Fibroblast of lung (primary cell): ENCODE data around the gene TUBGCP5. TPM values are rescaled to one million over a fixed set of nuclear protein-coding genes. Genes with fewer than 3 reads are reported as not detected.

Source experiments
- DNase-seq, 2 donors: peaks; one replicate each; pipeline versions ENCODE4 v3.0.0 to v3.0.0-alpha.2; 2010; ENCODE audit warnings: low read depth in 2 of 2
- H2AFZ ChIP-seq: 2 replicates; pipeline ENCODE4 v1.5.1; 2012; ENCODE audit warnings: low read length, control low read depth, inconsistent platforms
- H3K27ac ChIP-seq: 2 replicates; pipeline ENCODE4 v1.5.1; 2011; ENCODE audit warnings: low read length, control low read depth; ENCODE audit not compliant: insufficient read depth
- H3K27me3 ChIP-seq: 2 replicates; pipeline ENCODE4 v1.5.1; 2011; ENCODE audit warnings: mild to moderate bottlenecking, low read length; ENCODE audit not compliant: control insufficient read depth, insufficient read depth
- H3K36me3 ChIP-seq: 2 replicates; pipeline ENCODE4 v1.5.1; 2011; ENCODE audit warnings: low read length; ENCODE audit not compliant: control insufficient read depth, insufficient read depth
- H3K4me1 ChIP-seq: 2 replicates; pipeline ENCODE4 v1.5.1; 2011; ENCODE audit warnings: low read length; ENCODE audit not compliant: control insufficient read depth, insufficient read depth; ENCODE audit errors: extremely low read depth
- H3K4me2 ChIP-seq: 2 replicates; pipeline ENCODE4 v1.5.1; 2011; ENCODE audit warnings: low read length, control low read depth; ENCODE audit not compliant: insufficient read depth; ENCODE audit errors: extremely low read depth
- H3K4me3 ChIP-seq, 4 experiments: fragments of 200-600 bp in 1 of 4; sonication (generic) in 1 of 4; replicated peaks in 1 of 4; 2 replicates each; pipeline ENCODE4 v1.5.1; 2011 to 2016; ENCODE audit warnings: low read length in 4 of 4, low read depth in 3 of 4, mild to moderate bottlenecking in 3 of 4, control low read depth in 2 of 4, inconsistent platforms in 1 of 4, mixed read lengths in 1 of 4; ENCODE audit not compliant: insufficient read depth in 1 of 4; ENCODE audit errors: control extremely low read depth in 1 of 4
- H3K79me2 ChIP-seq: 2 replicates; pipeline ENCODE4 v1.5.1; 2012; ENCODE audit warnings: mild to moderate bottlenecking, low read length, inconsistent platforms; ENCODE audit not compliant: control insufficient read depth, insufficient read depth
- H3K9ac ChIP-seq: 2 replicates; pipeline ENCODE4 v1.5.1; 2011; ENCODE audit warnings: mild to moderate bottlenecking, low read length, control low read depth; ENCODE audit not compliant: insufficient read depth
- H3K9me3 ChIP-seq: 2 replicates; pipeline ENCODE4 v1.5.1; 2012; ENCODE audit warnings: low read depth, low read length; ENCODE audit not compliant: control insufficient read depth, insufficient read depth
- H4K20me1 ChIP-seq: 2 replicates; pipeline ENCODE4 v1.5.1; 2011; ENCODE audit warnings: low read length; ENCODE audit not compliant: control insufficient read depth, insufficient read depth; ENCODE audit errors: extremely low read depth
- CTCF ChIP-seq, 2 donors: IDR thresholded peaks in 1 of 2; conservative IDR thresholded peaks in 1 of 2; 1 replicate in 1 of 2; 2 replicates in 1 of 2; pipeline ENCODE4 v1.5.1; 2011 to 2012; ENCODE audit warnings: low read length in 2 of 2, control low read depth in 1 of 2, inconsistent platforms in 1 of 2, low read depth in 1 of 2, mild to moderate bottlenecking in 1 of 2
- EZH2 ChIP-seq: IDR thresholded peaks from 2 replicates; pipeline ENCODE4 v1.5.1; 2012; ENCODE audit warnings: low read length, control low read depth, mild to moderate bottlenecking; ENCODE audit errors: missing control alignments
- polyA plus RNA-seq, 2 donors: library from polyadenylated mRNA; depleted of rRNA in 1 of 2; stranded (reverse) in 1 of 2; unstranded in 1 of 2; fragments of >200 nt; gene quantifications; 2 replicates each; pipeline ENCODE4 v1.2.1, GENCODE V29; 2011 to 2012; ENCODE audit warnings: missing spikeins in 1 of 2
- total RNA-seq: library from RNA; depleted of rRNA; stranded (reverse); fragments of >200 nt; gene quantifications from 2 replicates; pipeline ENCODE4 v1.2.1, GENCODE V29; 2014

Gene TUBGCP5
- total and polyA plus RNA-seq, 2 donors (not counting 1 experiment from before 2014, with no cell fraction given): 17.0 to 22.0 TPM

GRCh38 chr15:23002920-23003319 is 36.4 kb downstream of the TUBGCP5 start:
- Histone ChIP-seq H3K79me2 (no peaks in the 10 kb centered on the region), H3K36me3 (no peaks in the 10 kb centered on the region)
- no peak for TF ChIP-seq EZH2
- no peak for TF ChIP-seq CTCF (conservative IDR thresholded peaks at IDR 0.05 in 1 of 2, IDR thresholded peaks at IDR 0.05 in 1 of 2; ENCODE audit: low read depth in 1 of 2, low read length in 2 of 2)

GRCh38 chr15:22995795-22996194 is 43.6 kb downstream of the TUBGCP5 start:
- Histone ChIP-seq H3K4me3 (no peak overlapping the region), H3K27me3 (no peaks in the 10 kb centered on the region), H3K4me2 (no peak overlapping the region), H2AFZ (no peak overlapping the region), H3K36me3 (no peaks in the 10 kb centered on the region), H3K9me3 (no peaks in the 10 kb centered on the region), H3K4me1 (no peaks in the 10 kb centered on the region), H4K20me1 (no peaks in the 10 kb centered on the region), H3K79me2 (no peaks in the 10 kb centered on the region), H3K9ac (no peak overlapping the region), H3K27ac (no peak overlapping the region)
- peak in 1 of 2 donors; percentile 5 for DNase-seq
- TF ChIP-seq CTCF (conservative IDR thresholded peaks at IDR 0.05 in 1 of 2, IDR thresholded peaks at IDR 0.05 in 1 of 2; ENCODE audit: low read depth in 1 of 2, low read length in 2 of 2): no peak
- TF ChIP-seq EZH2: no peak

More at GRCh38 chr15:23002920-23003319, 36.4 kb downstream of the TUBGCP5 start:
- Histone ChIP-seq H3K4me2 (no peak overlapping the region), H3K9me3 (no peaks in the 10 kb centered on the region), H2AFZ (no peak overlapping the region), H3K9ac (no peak overlapping the region), H3K27ac (no peak overlapping the region), H3K4me3 (no peak overlapping the region), H3K4me1 (no peaks in the 10 kb centered on the region), H4K20me1 (no peaks in the 10 kb centered on the region), H3K27me3 (no peaks in the 10 kb centered on the region)
- DNase-seq: no peak

- Histone ChIP-seq H3K27me3 (no peaks in the 10 kb centered on the region), H3K4me2 (no peak overlapping the region), H3K4me1 (no peaks in the 10 kb centered on the region), H3K27ac (no peak overlapping the region), H3K9me3 (no peaks in the 10 kb centered on the region), H3K9ac (no peak overlapping the region), H3K79me2 (no peaks in the 10 kb centered on the region), H3K4me3 (no peak overlapping the region), H3K36me3 (no peaks in the 10 kb centered on the region), H4K20me1 (no peaks in the 10 kb centered on the region), H2AFZ (no peak overlapping the region)
- TF ChIP-seq EZH2 (no peak), CTCF (conservative IDR thresholded peaks at IDR 0.05 in 1 of 2, IDR thresholded peaks at IDR 0.05 in 1 of 2; ENCODE audit: low read depth in 1 of 2, low read length in 2 of 2) (no peak)
- DNase-seq: no peak
Measured at GRCh38 chr15:22992024-22992326, 47.4 kb downstream of the TUBGCP5 start.
